NCI-H748 (cell line): ENCODE data around the gene PLEKHG2.

Experiments used
- DNase-seq: peaks from one replicate; lab custom pipeline; 2025; ENCODE audit not compliant: unreplicated experiment; lab: John Stamatoyannopoulos, UW

Gene PLEKHG2

DNA sequence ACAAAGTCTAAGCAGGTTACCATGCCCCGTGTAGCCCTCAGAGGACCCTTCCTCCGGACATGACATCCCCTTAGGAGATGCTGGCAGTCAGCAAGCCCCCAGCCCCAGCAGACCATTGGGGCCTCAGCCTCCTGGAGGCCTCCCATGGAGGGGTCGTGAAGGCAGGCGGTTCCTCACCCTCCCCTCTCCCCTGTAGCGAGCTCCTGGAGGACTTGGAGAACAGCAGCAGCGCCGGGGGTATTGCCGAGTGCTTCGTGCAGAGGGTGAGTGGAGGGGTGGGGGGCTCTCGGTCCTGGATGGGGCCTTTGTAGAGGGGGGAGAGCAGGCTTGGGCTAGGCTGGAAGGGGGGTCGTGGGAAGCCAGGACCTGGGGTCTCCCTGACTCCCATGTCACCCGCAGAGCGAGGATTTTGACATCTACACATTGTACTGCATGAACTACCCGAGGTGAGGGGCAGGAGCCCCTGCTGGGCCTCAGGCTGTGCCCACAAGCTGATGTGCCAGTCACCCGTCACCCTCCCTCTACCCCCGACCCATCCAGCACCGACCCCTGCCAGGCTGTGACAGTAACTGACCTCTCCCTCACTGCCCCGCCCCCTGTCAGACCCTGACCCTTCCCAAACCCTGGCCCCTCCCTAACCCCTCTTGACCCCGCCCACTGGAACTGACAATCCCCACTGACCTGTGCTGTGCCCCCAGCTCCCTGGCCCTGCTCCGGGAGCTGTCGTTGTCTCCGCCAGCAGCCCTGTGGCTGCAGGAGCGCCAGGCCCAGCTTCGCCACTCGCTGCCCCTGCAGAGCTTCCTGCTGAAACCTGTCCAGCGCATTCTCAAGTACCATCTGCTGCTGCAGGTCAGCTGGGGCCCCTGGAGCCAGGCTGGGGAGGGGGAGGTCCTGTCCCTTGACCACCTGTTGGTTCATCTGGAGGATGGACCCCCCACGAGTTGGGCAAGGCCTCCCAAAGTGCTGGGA is 4.0 kb downstream of the PLEKHG2 start:
- no peak for DNase-seq

DNA sequence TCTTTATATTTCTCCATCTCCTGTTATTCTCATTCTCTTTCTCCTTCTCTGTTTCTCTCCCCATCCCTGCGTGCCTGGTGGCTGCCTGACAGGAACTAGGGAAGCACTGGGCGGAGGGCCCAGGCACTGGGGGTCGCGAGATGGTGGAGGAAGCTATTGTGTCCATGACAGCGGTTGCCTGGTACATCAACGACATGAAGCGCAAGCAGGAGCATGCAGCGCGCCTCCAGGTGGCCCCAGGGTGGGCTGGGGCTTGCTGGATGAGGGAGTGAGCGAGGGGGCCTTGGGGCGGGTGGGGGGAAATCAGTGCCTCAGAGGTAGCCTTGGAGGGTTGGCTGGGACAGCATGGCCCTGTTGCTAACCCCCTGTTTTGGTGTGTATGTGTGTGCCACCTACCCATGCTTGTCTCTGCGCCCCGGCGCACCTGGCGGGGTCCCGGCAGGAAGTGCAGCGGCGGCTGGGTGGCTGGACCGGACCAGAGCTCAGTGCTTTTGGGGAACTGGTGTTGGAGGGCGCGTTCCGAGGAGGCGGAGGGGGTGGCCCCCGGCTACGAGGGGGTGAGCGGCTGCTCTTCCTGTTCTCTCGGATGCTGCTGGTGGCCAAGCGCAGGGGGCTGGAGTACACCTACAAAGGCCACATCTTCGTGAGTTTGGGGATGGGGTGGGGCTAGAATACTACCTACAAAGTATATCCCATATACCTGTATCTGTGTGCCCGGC is 5.2 kb downstream of the PLEKHG2 start:
- no peak for DNase-seq

DNA sequence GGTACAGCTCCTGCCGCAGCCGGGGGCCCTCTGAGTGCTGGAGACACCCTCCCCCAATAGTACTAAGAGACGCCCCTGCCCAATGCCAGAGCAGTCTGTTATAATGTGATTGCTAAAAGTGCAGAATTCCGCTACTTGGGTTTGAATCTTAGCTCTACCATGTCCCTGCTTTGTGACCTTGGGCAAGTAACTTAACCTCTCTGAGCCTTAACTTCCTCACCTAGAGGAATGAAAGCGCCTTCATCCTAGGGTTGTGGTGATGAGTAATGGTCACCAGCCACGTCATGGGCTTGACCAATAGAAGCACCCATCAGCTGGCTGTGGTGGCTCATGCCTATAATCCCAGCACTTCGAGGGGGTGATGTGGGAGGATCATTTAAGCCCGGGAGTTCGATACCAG is 6.5 kb downstream of the PLEKHG2 start:
- DNase-seq = no peak

DNA sequence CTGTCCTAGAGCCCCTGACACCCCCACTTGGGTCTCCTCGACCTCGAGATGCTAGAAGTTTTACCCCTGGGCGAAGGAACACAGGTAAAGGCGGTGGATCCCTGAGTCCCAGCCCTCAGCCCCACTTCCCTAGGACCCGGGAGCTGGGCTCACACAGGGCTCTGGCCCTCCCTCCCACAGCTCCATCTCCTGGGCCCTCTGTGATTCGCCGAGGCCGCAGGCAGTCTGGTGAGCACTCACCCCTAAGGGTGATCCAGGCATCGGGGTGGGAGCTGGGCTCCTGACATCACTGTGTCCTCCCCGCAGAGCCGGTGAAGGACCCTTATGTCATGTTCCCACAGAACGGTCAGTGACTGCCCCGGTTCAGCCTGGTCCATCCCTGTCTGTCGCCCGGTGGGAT is 8.3 kb downstream of the PLEKHG2 start:
- no peak for DNase-seq

DNA sequence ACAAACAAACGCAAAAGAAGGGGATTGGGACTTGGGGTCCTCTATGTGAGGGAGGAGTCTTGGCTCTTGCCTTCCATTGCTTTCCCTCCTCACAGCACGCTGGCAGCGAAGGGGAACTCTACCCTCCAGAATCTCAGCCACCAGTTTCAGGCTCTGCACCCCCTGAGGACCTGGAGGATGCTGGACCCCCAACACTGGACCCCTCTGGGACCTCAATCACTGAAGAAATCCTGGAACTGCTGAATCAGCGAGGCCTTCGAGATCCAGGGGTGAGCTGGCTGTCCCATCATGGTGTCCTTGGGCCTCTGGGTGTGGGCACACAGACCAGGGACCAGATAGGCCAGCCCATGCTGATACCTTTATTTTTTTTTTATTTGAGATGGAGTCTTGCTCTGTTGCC is 9.6 kb downstream of the PLEKHG2 start:
- no peak for DNase-seq

DNA sequence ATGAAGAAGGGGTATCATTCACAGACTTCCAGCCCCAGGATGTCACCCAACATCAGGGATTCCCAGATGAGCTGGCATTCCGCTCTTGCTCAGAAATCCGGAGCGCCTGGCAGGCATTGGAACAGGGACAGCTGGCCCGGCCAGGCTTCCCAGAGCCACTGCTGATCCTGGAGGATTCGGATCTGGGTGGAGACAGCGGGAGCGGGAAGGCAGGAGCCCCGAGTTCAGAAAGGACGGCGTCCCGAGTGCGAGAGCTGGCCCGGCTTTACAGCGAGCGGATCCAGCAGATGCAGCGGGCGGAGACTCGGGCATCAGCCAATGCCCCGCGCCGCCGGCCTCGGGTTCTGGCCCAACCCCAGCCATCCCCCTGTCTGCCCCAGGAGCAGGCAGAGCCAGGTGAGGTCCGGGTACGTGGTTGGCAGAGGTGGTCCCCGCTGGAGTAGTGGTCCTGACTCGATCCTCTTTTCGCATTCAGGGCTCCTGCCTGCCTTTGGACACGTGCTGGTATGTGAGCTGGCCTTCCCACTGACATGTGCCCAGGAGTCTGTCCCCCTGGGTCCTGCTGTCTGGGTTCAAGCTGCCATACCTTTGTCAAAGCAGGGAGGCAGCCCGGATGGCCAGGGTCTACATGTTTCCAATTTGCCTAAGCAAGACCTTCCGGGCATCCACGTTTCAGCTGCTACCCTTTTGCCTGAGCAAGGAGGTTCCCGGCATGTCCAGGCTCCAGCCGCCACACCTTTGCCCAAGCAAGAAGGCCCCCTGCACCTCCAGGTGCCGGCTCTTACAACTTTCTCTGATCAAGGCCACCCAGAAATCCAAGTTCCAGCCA is 11.0 kb downstream of the PLEKHG2 start:
- no peak for DNase-seq

DNA sequence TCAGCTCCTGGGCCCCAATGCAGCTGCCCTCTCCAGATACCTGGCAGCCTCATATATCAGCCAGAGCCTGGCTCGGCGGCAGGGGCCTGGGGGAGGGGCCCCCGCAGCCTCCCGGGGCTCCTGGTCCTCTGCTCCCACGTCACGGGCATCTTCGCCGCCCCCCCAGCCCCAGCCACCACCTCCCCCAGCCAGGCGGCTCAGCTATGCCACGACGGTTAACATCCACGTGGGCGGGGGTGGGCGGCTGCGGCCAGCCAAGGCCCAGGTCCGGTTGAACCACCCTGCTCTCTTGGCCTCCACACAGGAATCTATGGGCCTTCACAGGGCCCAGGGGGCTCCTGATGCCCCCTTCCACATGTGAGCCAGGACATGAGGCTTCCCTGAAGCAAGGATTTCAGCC is 12.5 kb downstream of the PLEKHG2 start:
- no peak for DNase-seq

DNA sequence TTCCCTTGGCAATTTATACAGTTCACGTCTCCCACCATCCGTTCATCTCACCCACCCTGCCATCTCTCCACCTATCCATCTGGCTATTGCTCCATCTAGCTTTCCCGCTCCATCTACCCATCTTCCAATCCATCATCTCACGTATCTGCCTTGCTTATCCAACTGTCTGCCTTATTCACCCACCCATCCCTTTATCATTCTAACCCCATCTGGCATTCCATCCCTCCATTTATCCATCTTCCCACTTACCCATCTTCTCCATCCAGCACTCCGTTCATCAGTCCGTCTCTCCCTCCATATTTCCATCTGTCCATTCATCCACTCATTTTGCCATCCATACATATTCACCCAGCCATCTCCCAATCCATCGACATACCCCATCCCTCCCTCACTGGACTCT is 13.3 kb downstream of the PLEKHG2 start:
- DNase-seq = no peak

DNA sequence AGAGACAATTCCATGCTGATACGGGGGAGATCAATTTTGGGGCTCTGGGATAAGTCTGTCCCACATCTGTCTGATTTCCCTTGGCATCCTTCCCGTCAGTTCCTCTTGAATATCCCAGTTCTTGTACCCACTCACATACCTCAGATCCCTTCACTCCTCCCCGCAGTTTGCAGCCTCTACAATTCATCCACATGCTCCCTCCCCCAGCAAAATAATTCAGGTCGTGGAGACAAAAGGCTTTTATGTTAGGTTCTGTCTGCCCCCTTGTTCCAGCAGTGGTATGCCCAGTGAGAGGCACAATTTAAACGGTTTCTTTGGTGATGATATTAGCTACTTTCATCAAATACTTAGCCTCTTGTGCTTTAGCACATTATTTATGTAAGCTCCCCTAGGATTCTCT is 13.7 kb downstream of the PLEKHG2 start:
- DNase-seq = no peak

DNA sequence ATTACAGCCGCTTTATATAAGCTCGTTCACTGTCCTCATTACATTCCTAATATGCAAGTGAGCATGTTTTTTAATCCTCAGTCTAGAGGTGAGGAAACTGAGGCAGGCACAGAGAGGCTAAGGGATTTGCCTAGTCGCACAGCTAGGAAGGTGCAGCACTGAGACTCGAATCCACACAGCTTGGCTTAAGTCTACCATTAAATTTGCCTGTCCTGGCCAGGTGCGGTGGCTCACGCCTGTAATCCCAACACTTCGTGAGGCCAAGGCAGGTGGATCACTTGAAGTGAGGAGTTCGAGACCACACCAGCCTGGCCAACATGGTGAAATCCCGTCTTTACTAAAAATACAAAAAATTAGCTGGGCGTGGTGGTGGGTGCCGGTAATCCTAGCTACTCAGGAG is 15.2 kb downstream of the PLEKHG2 start:
- DNase-seq = no peak

DNA sequence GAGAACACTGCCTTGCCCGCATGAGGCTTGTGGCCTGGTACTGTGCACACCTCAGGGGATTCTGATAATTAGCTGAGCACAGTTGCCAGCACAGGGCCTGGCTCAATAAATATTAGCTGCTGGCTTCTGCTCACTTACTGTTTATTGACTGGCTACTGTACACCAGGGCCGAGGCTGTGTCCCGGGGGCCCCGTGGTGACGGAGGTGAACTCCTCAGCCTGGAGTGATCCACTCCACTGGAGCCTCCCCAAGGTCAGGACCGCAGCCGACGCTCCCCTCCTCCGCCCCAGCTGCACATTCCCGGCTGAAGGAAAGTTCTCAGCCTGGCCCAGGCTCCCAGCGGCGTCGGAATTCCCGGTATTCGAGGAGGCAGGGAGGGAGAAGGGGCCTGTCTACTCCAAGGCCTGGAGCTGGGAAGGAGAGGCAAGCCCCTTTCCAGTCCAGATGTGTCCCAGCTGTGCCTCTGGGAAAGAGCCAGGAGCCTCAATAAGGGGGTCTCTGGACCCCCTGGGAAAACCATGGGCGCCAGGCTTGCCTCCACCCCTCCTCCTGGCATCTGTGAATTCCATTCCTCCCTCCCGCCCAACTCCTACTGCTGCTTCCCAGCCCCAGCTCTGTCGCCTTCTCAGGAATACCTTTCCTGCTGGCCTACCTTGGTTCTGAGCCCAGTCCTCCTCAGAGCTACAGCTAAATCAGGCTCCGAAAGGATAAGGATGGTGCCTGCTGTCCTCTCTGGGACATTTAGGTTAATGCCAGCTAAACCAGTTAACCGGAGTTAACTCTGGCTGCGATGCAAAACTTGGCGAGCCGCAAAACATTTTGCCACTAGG is 16.0 kb downstream of the PLEKHG2 start:
- DNase-seq = no peak

DNA sequence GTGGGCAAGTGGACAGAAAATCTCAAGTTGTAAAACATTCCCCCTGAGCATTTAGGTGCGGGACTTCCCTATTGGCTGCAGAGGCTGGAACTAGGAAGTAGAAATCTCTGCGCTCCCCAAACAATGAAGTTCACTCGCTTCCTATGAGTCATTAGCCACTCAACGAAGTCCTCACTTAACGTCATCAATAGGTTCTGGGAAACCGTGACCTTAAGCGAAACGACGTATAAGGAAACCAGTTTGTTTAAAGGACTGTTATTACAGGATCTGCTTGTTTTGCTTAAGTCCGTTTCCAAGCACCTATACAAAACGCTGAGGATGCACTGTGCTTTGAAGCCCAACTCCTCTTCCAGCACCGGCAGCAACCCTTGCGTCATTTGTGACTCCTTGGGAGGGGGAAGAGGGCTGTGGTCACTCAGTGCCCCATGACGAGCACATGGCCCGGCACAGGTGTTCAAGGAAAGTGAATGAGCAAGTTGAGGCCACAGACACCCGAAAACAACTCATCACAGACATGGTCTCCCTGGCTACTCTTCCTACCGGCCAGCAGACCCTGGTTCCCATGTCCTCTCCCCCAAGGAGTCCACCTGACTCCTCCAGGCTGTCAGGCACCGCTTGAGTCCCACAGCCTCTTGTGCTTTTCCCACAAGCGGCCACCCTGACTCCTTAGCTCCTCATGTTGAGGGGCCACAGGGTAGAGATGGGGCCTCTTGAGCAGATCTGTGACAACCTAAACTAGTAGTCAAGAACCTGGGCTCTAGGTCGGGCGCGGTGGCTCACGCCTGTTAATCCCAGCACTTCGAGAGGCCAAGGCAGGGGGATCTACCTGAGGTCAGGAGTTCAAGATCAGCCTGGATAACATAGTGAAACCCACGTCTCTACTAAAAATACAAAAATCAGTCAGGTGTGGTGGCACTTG is 18.5 kb downstream of the PLEKHG2 start:
- DNase-seq = peak; percentile 18

DNA sequence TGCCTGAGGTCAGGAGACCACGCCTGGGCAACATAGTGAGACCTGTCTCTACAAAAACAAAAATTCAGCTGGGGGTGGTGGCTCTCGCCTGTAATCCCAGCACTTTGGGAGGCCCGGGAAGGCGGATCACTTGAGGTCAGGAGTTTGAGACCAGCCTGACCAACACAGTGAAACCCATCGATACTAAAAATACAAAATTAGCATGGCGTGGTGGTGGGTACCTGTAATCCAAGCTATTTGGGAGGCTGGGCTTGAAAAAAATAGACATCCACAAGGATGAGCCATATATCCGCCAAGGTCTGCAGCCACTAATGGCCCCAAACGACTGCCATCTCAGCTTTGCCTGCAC is 20.2 kb downstream of the PLEKHG2 start:
- DNase-seq = no peak

DNA sequence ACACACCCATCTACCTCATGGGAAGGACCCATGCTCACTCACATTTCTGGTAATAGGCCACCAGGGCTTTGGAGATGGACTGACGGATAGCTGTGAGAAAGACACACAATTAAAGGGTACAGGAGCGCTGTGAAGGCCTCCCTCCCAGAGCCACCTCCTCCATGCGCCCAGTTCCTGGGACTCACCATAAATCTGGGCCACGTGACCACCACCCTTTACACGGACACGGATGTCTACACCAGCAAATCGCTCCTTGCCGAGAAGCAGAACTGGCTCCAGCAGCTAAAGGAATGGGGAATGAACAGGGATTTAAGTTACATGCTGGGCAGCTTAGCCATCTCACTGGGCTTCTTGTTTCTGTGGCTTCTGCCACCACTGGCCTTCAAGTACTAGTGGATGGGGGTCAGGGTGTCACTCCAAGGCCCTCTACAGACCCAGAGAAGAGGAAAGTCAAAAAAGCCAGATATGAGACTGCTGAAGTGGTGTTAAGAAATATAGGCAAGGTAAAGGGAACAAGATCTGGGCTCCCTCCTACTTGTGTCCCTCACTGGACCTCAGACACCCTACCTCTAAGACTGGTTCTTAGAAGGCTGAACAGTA is 21.1 kb downstream of the PLEKHG2 start:
- no peak for DNase-seq

DNA sequence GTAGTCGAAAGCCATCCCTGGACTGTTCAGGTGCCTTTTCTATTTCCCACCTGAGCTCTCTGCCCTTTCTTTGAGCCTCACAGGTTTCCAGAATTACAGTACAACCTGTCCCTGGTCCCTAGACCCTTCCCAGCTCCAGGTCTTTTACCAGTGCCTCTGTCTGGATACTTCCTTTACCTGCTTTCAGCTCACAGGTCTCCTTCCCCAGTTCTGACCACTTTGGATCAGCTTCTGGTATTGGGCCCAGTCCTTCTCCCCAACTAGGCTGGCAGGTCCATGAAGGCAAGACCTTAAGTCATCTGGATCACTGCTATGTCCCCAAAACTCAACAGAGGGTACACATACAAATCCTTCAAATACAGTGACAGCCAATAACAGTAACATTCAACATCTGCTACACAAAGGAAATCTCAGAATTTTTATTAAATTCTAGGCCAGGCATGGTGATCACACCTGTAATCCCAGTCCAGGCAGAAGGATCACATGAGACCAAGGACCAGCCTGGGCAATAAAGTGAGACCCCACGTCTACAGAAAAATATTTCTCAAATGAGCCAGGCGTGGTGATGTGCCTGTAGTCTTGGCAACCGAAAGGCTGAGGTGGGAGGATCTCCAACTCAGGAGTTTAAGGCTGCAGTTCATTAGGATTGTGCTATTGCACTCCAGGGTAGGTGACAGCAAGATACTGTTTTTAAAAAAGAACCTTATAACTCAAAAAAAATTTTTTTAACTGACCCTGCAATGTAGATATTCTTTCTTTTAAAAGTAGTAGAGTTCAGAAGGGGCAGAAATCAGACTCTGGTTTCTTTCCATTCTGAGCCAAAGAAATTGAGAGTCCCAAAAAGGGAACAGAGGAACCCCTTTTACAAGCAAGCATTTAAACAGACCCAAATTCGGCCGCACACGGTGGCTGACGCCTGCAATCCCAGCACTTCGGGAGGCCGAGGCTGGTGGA is 21.9 kb downstream of the PLEKHG2 start:
- DNase-seq = no peak

DNA sequence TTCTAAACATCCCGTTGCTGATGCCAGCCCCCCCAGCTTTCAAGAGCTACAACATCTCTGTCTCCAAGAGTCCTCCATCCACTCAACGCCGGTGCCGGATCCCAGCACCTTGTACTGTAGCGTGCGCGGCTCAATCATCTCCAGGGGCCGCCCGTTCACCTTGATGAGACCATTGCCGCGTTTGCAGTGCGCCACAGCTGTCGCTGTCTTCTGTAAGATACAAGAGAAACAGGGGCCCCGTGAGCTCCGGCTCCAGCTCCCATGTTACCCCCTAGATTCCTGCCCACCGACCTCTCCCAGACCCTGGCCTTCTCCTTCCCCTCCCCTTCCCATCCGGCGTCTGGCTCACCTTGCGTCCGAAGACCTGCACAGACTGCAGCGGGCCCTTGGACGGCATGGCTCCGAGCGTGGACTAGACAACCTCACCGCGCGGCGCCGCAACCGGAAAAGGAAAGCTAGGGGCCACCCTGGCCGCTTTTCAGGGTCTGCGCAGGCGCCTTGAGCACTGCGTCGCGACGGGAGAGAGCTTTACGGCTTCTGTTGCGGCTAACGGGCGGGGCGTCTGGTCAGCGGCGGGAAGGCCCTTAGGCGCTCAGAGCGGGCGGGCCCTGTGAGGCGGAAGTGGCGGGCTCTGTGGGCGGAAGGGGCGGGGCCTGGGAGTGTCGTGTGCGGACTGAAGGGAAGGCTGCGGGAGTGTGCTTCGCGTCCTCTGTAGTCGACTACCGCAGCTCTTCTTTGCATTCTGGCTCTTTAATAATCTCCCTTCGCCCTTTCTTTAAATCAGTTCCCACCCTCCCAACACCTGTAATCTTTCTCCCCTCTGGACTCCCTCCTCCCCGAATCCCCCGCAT is 23.3 kb downstream of the PLEKHG2 start, which contains the start of gene RPS16:
RPS16 (minus strand) TSS at position 451 of the 851 bp plus-strand sequence; CDS start at position 397, 54 bp downstream.
- DNase-seq = peak; percentile 100

DNA sequence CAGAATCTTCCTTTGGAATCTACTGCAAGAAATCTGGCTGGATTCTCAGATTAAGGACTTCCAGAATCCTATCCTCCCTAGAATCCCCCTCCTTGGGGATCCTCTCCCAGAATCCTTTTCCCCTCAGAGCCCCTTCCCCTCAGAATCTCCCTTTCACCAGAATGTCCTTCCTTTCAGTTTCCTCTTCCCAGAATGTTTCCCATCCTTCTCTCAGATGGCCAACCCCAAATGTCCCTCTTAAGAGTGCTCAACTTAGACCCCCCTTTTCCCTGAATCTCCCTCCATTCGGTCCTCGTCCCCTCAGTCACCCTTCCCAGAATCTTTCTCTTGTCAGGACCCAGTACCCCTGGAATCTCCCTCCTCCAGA is 23.9 kb downstream of the PLEKHG2 start:
- DNase-seq = no peak
